NCI-H226 (cell line): ENCODE measurements around the gene SRY.
"Not testable (repeated sequence)": the region's sequence is repeated elsewhere in the genome, so short reads cannot be mapped to it uniquely, and the experiment has no call there.

ENCODE experiments used
- DNase-seq: peaks from one replicate; pipeline ENCODE4 v3.0.0-alpha.2; 2015

The SRY gene

DNA sequence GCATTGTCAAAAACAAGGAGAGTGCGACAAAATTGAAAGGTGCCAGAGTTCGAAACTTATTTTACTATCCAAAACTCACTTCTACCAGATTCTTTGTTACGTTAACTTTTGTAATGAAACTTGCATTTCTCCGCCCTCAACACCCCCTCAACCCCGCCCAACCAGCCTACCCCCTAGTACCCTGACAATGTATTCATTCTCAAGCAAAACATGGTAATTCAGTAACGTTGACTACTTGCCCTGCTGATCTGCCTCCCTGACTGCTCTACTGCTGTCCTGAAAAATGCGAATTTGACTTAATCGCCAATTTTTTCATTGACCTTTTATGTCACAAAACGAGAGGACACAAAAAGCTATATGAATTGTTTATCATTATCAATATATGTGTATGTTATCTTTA is at the start of gene SRY:
Gene SRY, minus strand, starts transcription at position 83 of the 400 bp plus-strand sequence. Its CDS starts 79 bp downstream, at position 4.
- DNase-seq = no peak

DNA sequence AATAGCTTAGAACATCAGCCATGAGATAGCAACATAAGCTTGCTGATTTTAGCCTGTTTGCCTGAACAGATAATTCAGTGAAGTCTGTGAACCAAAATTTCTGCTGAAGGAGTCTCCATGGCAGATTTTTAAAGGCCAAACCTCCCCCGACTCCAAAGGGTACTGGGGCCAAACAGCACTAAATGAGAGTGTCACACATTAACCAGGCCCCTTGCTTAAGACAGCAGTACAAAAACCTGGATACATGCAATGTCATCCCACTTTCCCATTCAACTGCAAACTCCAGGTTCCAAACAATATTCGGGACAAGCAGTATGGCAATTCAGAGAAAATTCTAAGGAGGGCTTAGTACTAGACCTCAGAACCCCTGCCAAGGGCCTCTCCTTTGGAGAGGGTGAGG is 49.6 kb upstream of the SRY start:
- DNase-seq = no peak

DNA sequence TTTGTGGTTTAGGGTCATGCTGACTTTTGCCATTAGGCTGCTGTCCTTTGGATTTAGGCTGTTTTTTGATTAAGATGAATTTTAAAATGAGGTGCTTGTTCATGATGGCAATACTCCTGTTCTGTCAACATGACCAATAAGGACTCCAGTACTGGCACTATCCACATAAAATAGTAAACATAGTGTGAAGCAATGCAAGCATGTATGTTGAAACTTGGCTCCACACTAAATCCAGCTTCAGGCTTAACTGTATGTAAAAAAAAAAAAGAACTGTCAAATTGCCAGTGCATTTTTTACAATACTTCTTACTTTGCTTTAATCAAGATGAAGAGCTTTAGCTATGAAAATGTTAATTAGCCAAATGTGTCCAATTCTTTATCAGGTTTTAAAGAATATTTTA is 47.7 kb upstream of the SRY start:
- peak; percentile 37 for DNase-seq

DNA sequence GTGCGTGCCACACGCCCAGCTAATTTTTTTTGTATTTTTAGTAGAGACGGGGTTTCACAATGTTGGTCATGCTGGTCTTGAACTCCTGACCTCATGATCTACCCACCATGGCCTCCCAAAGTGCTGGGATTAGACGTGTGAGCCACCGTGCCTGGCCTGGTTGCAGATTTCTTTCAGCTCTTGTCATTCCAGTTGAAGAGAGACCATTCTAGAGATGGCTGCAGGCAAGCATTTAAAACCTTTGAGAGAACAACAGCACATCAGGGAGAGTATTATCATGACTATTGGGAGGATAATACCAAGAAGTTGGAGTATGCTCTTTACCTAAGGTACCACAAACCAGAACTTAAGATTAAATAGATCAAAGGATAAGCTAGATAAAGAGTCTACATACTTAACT is 41.0 kb upstream of the SRY start:
- no peak for DNase-seq

DNA sequence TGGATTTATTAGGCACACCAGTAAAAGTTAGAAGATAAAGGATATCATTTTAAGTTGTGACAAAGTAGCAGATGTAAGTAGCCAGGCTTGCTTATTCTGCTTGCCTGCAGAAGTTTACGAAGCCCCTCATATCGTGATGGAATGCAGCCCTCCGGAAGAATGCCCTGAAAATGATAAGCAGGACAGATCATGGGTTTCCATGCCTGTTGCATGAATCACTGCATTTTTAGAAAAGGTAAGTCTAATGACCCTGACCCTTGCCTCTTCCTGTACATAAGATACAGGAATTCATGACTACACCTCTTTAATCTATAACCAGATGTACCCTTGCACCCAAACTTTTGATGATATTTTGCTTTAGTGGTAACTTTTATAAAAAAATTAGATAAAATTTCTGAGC is 37.0 kb upstream of the SRY start:
- DNase-seq = peak; percentile 23

DNA sequence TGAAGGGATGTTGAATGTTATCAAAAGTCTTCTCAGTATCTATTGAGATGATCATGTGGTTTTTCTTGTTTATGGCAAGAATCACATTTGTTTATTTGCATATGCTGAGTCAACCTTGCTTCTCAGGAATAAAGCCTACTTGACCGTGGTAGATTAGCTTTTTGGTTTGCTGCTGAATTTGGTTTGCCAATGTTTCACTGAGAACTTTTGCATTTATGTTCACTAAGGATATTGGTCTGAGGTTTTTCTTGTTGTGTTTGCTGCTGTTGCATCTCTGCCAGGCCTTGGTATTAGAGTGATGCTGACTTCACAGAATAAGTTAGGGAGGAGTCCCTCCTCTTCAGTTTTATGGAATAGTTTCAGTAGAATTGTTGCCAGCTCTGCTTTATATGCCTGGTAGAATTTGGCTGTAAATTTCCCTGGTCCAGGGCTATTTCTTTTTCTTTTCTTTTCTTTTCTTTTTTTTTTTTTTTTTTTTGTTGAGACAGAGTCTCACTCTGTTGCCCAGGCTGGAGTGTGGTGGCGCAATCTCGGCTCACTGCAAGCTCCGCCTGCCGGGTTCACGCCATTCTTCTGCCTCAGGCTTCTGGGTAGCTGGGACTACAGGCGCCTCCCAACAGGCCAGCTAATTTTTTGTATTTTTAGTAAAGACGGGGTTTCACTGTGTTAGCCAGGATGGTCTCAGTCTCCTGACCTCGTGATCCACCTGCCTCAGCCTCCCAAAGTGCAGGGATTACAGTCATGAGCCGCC is 29.8 kb upstream of the SRY start:
- not testable (repeated sequence) for DNase-seq

DNA sequence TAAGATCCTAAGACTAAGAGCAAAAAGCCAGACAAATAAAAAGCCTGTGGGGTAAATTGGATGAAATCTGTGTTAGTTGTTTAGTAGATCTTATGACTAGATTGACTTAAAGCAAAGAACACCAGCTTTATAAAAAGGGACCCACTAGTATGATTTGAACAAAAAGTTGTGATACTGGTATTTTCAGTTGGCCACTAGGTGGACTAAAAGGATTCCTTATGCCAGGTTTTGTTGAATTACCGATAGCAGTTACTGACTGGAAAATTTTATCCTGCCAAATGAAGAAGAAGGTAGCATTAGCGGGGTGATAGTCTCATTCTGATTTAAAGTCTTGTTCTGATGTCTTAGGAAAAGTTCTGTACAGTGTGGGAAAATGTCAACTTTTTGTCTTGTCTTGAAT is 12.8 kb upstream of the SRY start:
- DNase-seq = no peak

DNA sequence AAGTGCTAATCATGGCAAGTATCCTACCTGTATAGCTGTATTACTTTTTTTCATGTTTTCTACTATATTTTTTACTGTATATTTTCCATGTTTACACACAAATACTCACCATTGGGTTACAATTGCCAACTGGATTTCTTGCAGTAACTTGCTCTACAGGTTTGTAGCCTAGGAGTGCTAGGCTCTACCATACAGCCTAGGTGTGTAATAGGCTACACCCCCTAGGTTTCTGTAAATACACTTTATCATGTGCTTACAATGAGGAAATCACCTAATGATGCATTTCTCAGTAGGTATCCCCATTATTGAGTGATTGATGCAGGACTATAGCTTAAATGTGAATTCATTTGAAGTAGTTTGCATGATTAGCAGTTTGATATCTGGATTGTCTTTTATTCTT is 10.5 kb upstream of the SRY start:
- no peak for DNase-seq

DNA sequence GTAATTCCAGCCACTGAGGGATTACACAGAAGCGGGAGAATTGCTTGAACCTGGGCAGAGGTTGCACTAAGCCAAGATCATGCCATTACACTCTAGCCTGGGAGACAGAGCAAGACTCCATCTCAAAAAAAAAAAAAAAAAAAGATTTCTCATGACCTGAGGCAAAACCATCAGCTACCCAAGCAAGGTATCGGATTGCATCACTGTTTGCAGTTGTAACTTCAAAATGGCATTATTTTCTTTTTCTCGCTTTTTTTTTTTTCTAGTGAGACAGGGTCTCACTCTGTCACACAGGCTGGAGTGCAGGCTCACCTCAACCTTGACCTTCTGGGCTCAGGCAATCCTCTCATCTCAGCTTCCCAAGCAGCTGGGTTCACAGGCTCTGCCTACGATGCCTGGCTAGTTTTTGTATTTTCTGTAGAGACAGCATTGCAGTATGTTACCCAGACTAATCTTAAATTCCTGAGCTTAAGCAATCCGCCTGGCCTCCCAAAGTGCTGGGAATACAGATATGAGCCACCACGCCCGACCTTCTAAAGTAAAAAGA is 9.6 kb upstream of the SRY start:
- DNase-seq = peak; percentile 21

DNA sequence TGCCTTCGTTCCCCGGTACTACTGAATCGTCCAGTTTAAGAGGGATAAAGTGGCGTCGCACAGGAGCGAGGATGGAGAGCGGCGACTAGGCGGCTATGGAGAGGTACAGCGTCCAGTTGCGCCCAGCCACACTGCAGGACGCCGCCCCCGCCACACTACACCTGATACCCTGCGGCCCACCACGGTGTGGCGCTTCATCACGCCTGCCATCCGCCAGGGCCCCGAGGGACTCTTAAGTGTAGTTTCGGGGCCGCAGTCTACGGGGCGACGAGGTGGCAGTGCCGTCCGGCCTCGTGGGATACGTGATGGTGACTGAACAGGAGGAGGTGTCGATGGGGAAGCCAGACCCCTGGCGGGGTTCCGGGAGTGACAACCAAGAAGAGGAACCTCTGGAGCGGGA is 2.3 kb upstream of the SRY start:
- no peak for DNase-seq

DNA sequence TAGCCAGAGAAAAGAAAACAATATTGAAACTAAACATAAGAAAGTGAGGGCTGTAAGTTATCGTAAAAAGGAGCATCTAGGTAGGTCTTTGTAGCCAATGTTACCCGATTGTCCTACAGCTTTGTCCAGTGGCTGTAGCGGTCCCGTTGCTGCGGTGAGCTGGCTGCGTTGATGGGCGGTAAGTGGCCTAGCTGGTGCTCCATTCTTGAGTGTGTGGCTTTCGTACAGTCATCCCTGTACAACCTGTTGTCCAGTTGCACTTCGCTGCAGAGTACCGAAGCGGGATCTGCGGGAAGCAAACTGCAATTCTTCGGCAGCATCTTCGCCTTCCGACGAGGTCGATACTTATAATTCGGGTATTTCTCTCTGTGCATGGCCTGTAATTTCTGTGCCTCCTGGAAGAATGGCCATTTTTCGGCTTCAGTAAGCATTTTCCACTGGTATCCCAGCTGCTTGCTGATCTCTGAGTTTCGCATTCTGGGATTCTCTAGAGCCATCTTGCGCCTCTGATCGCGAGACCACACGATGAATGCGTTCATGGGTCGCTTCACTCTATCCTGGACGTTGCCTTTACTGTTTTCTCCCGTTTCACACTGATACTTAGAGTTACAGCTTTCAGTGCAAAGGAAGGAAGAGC is 488 bp downstream of the SRY start:
- no peak for DNase-seq
